ENCODE data around the gene ORC3. TPM values are rescaled to one million over a fixed set of nuclear protein-coding genes. Genes with fewer than 3 reads are reported as not detected.

The ORC3 gene
- total and polyA plus RNA-seq, 10 of the 15 experiments (the other 5 are each of a cell fraction or from before 2014, with no cell fraction given): 27.2 to 76.3 (median 54.6) TPM

- TF ChIP-seq ZBTB33 (IDR thresholded peaks at IDR 0.05) (no peak), PAX5 (IDR thresholded peaks at IDR 0.05; ENCODE audit: borderline replicate concordance, low read depth, low read length) (no peak), IKZF2 (IDR thresholded peaks at IDR 0.05) (peak in 1 of 2 experiments; percentile 27; a peak in 1 of 4 replicates), RCOR1 (conservative IDR thresholded peaks at IDR 0.05; ENCODE audit: low read depth, low read length) (no peak)
Measured at GRCh38 chr6:87572883-87573282, 17.1 kb upstream of the ORC3 start (continued).

GRCh38 chr6:87573307-87574024 lies 16.5 kb upstream of the ORC3 start:
- in situ Hi-C loops (cut with MboI) (no loop called here), intact Hi-C loops (cut with micrococcal nuclease; ENCODE audit: unreplicated experiment) (no loop called here)
- POLR2A ChIA-PET: no interaction called here
- no TSS peak for BruUV-seq (replicated peaks)
- Histone ChIP-seq H3K27me3 (replicated peaks in 1 of 2; ENCODE audit: control insufficient read depth in 2 of 2, insufficient read depth in 2 of 2, low read length in 1 of 2) (no peaks in the 10 kb centered on the region), H3K4me3 (no peak overlapping the region), H3K9me3 (replicated peaks; ENCODE audit: control insufficient read depth, insufficient read depth, low read length) (peaks cover 9% of the 10 kb centered on the region), H2AFZ (ENCODE audit: control insufficient read depth, low read depth, low read length) (no peak overlapping the region), H3K4me1 (ENCODE audit: control insufficient read depth, insufficient read depth, low read length) (peaks cover 20% of the 10 kb centered on the region), H3K36me3 (ENCODE audit: control insufficient read depth in 2 of 2, insufficient read depth in 2 of 2, low read length in 1 of 2) (no peaks in the 10 kb centered on the region; a peak in 1 of 4 replicates), H4K20me1 (ENCODE audit: control insufficient read depth, insufficient read depth) (no peaks in the 10 kb centered on the region), H3K9ac (ENCODE audit: control insufficient read depth, insufficient read depth, low read length) (no peak overlapping the region), H3K79me2 (ENCODE audit: control insufficient read depth, insufficient read depth, low read length) (peaks cover 39% of the 10 kb centered on the region), H3K27ac (ENCODE audit: control insufficient read depth, insufficient read depth) (peak overlapping the region; percentile 39; the same call in 1 of the 2 replicates), H3K4me2 (ENCODE audit: control insufficient read depth, insufficient read depth) (peak overlapping the region; percentile 13; the same call in 1 of the 2 replicates)
- 86% methylated on average over 5 of the region's 5 CpGs for WGBS (ENCODE audit: insufficient coverage, insufficient replicate concordance, low lambda C conversion rate, missing lambda C conversion rate)
- RAD21 ChIA-PET (ENCODE audit: unreplicated experiment): interaction anchor here (1.1 kb wide), 1 partner anchor 258 kb away, joined by 3 read pairs; no protein-coding TSS in a partner anchor
- CTCF ChIA-PET: interaction anchor here (1.3 kb wide), 1 partner anchor 27 kb away, joined by 3 read pairs; no protein-coding TSS in a partner anchor
- SMC1A ChIA-PET (ENCODE audit: uncharacterized antibody, unreplicated experiment): interaction anchor here (0.6 to 1.6 kb wide), 7 partner anchors 11 to 1266 kb away, joined by 3 to 4 read pairs (median 3); no protein-coding TSS in a partner anchor
- ATAC-seq (no peak), DNase-seq (ENCODE audit: low read depth, low spot score) (no peak), FAIRE-seq (no peak)
- TF ChIP-seq REST (IDR thresholded peaks at IDR 0.05; ENCODE audit: low read depth, low read length) (no peak), KAT2A (conservative IDR thresholded peaks at IDR 0.05; ENCODE audit: control insufficient read depth, low read depth, low read length) (no peak), RAD51 (IDR thresholded peaks at IDR 0.05) (no peak), ATF2 (IDR thresholded peaks at IDR 0.05; ENCODE audit: low read length) (no peak), MXI1 (IDR thresholded peaks at IDR 0.05; ENCODE audit: low read depth, low read length) (no peak), BHLHE40 (IDR thresholded peaks at IDR 0.05; ENCODE audit: borderline replicate concordance in 1 of 2, low read depth in 2 of 2, low read length in 1 of 2) (no peak), LARP7 (IDR thresholded peaks at IDR 0.05) (no peak), PBX3 (IDR thresholded peaks at IDR 0.05; ENCODE audit: insufficient replicate concordance, low read depth, low read length) (no peak), IRF4 (IDR thresholded peaks at IDR 0.05; ENCODE audit: low read depth, low read length) (no peak), SMC3 (IDR thresholded peaks at IDR 0.05; ENCODE audit: borderline replicate concordance, low read length) (no peak)
